Colonic mucosa (tissue), 4 donors: Measurements from ENCODE around the gene COX18. TPM values are rescaled to one million over a fixed set of nuclear protein-coding genes. Genes with fewer than 3 reads are reported as not detected.

Experiments used
- DNase-seq: peaks from one replicate; pipeline ENCODE4 v3.0.0-alpha.2; 2020
- H3K27ac ChIP-seq: fragments of 200-600 bp; one replicate; pipeline ENCODE4 v1.8.0; 2021
- H3K27me3 ChIP-seq: fragments of 200-600 bp; one replicate; pipeline ENCODE4 v1.8.0; 2021
- H3K36me3 ChIP-seq: fragments of 200-600 bp; one replicate; pipeline ENCODE4 v1.8.0; 2021
- H3K4me1 ChIP-seq: fragments of 200-600 bp; one replicate; pipeline ENCODE4 v1.8.0; 2021; ENCODE audit warnings: mild to moderate bottlenecking
- H3K4me3 ChIP-seq: fragments of 200-600 bp; one replicate; pipeline ENCODE4 v1.8.0; 2021
- H3K9ac ChIP-seq, 2 donors: one replicate each; pipeline ENCODE4 v1.7.0; 2013; ENCODE audit warnings: control low read depth in 2 of 2, low read depth in 2 of 2, low read length in 2 of 2
- H3K9me3 ChIP-seq: fragments of 200-600 bp; one replicate; pipeline ENCODE4 v1.8.0; 2021
- CTCF ChIP-seq: fragments of 200-600 bp; IDR thresholded peaks from one replicate; pipeline ENCODE4 v1.8.0; 2022; ENCODE audit warnings: antibody characterized with exemption, mild to moderate bottlenecking
- intact Hi-C: fragments of 100-400 bp; cut with DNase I; formaldehyde crosslinking; loops from one replicate; pipeline ENCODE4 v1.14.1; 2022
- total RNA-seq, 2 donors: library from RNA; stranded (reverse); fragmentation: NEBNext Ultra II Directional in 1 of 2; extraction: Animal tissue kit (Norgen Biotek cat#: 25700) in 1 of 2; gene quantifications; one replicate each; pipeline ENCODE4 v1.2.1, GENCODE V29; 2021
- donor health status: healthy.
- donor health status: DM: no; HTN: no; CAD: no.
- donor health status: DM: no; HTN: no; CAD: no.

The COX18 gene
- total RNA-seq, 2 donors from 2014 or later, result 19.5 to 19.6 TPM

GRCh38 chr4:73067971-73068394, 1.5 kb downstream of the COX18 start:
- Histone ChIP-seq H3K9me3 (no peaks in the 10 kb centered on the region), H3K9ac (peak overlapping the region; percentile 89 to 97), H3K36me3 (no peaks in the 10 kb centered on the region), H3K27me3 (no peaks in the 10 kb centered on the region), H3K27ac (peak overlapping the region; percentile 93), H3K4me3 (peak overlapping the region; percentile 58), H3K4me1 (peaks cover 7% of the 10 kb centered on the region)
- intact Hi-C loops, result loop anchor here (2.0 kb wide), 1 partner anchor 191 kb away; the partner anchor contains the start of gene ANKRD17
- no peak for DNase-seq
- TF ChIP-seq CTCF, result no peak

GRCh38 chr4:73066928-73067327, 2.6 kb downstream of the COX18 start:
- intact Hi-C loops, result no loop called here
- H3K27ac ChIP-seq, result no peak overlapping the region
- H3K9ac ChIP-seq, result no peak overlapping the region
- no peak for DNase-seq
- no peak overlapping the region for H3K4me3 ChIP-seq
- no peaks in the 10 kb centered on the region for H3K9me3 ChIP-seq
- no peaks in the 10 kb centered on the region for H3K27me3 ChIP-seq
- TF ChIP-seq CTCF, result no peak
- peaks cover 7% of the 10 kb centered on the region for H3K4me1 ChIP-seq
- H3K36me3 ChIP-seq, result no peaks in the 10 kb centered on the region

GRCh38 chr4:73066445-73066844, 3.1 kb downstream of the COX18 start:
- intact Hi-C loops, result no loop called here
- no peak for DNase-seq
- H3K9ac ChIP-seq, result no peak overlapping the region
- H3K4me1 ChIP-seq, result peaks cover 7% of the 10 kb centered on the region
- no peak overlapping the region for H3K27ac ChIP-seq
- no peaks in the 10 kb centered on the region for H3K9me3 ChIP-seq
- H3K36me3 ChIP-seq, result no peaks in the 10 kb centered on the region
- H3K4me3 ChIP-seq, result no peak overlapping the region
- TF ChIP-seq CTCF, result no peak
- no peaks in the 10 kb centered on the region for H3K27me3 ChIP-seq

GRCh38 chr4:73064536-73064935, 5.0 kb downstream of the COX18 start:
- Histone ChIP-seq H3K36me3 (no peaks in the 10 kb centered on the region), H3K27ac (no peak overlapping the region), H3K27me3 (no peaks in the 10 kb centered on the region), H3K9me3 (no peaks in the 10 kb centered on the region), H3K4me3 (no peak overlapping the region), H3K4me1 (peaks cover 7% of the 10 kb centered on the region), H3K9ac (no peak overlapping the region)
- DNase-seq, result no peak
- TF ChIP-seq CTCF, result no peak
- intact Hi-C loops, result no loop called here

- intact Hi-C loops, result no loop called here
- Histone ChIP-seq H3K9me3 (no peaks in the 10 kb centered on the region), H3K4me1 (no peaks in the 10 kb centered on the region), H3K4me3 (no peak overlapping the region), H3K27me3 (no peaks in the 10 kb centered on the region), H3K9ac (no peak overlapping the region), H3K27ac (no peak overlapping the region), H3K36me3 (no peaks in the 10 kb centered on the region)
- DNase-seq, result no peak
- TF ChIP-seq CTCF, result no peak
Observed at GRCh38 chr4:73055241-73055897, 14.1 kb downstream of the COX18 start.
